ENCODE results near the gene RPA1.

DNA sequence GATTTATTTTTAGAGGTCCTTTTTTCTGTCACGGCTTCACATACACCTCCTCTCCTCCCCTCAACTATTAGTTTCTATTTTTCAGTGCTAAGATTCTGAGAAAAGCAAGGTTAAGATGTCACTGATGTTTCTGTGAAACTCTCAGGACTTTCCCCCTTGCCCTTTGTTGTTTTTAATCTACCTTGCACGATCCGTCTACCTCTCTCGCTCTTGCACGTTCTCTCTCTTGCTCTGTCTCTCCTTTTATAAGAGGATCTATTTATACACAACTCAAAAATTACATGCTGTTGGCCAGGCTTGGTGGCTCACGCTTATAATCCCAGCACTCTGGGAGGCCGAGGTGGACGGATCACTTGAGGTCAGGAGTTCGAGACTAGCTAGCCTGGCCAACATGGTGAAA, 43.6 kb downstream of the RPA1 start:
- TF ChIP-seq CTCF (IDR thresholded peaks at IDR 0.05; ENCODE audit: low read depth, low read length, missing input control): no peak
- TF ChIP-seq YY1 (IDR thresholded peaks at IDR 0.05): no peak
- TF ChIP-seq, protein P1, sequence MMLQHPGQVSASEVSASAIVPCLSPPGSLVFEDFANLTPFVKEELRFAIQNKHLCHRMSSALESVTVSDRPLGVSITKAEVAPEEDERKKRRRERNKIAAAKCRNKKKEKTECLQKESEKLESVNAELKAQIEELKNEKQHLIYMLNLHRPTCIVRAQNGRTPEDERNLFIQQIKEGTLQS (IDR thresholded peaks at IDR 0.05): no peak
- no peak for TF ChIP-seq MAX (IDR thresholded peaks at IDR 0.05)
- no peak for TF ChIP-seq SP1 (IDR thresholded peaks at IDR 0.05)
- TF ChIP-seq EGR1 (IDR thresholded peaks at IDR 0.05; ENCODE audit: low read depth in 2 of 2): no peak
- TF ChIP-seq GABPA (IDR thresholded peaks at IDR 0.05 in 1 of 2, conservative IDR thresholded peaks at IDR 0.05 in 1 of 2): no peak
- no peak for TF ChIP-seq TAF1 (conservative IDR thresholded peaks at IDR 0.05)
- no peak for TF ChIP-seq NR2F2 (IDR thresholded peaks at IDR 0.05)
- no peak for TF ChIP-seq RXRA (IDR thresholded peaks at IDR 0.05)
- TF ChIP-seq, protein P2, sequence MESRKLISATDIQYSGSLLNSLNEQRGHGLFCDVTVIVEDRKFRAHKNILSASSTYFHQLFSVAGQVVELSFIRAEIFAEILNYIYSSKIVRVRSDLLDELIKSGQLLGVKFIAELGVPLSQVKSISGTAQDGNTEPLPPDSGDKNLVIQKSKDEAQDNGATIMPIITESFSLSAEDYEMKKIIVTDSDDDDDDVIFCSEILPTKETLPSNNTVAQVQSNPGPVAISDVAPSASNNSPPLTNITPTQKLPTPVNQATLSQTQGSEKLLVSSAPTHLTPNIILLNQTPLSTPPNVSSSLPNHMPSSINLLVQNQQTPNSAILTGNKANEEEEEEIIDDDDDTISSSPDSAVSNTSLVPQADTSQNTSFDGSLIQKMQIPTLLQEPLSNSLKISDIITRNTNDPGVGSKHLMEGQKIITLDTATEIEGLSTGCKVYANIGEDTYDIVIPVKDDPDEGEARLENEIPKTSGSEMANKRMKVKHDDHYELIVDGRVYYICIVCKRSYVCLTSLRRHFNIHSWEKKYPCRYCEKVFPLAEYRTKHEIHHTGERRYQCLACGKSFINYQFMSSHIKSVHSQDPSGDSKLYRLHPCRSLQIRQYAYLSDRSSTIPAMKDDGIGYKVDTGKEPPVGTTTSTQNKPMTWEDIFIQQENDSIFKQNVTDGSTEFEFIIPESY (IDR thresholded peaks at IDR 0.05): no peak
- TF ChIP-seq RAD21 (IDR thresholded peaks at IDR 0.05): no peak
- TF ChIP-seq REST (IDR thresholded peaks at IDR 0.05): no peak
- TF ChIP-seq FOXA2 (IDR thresholded peaks at IDR 0.05): no peak
